B cell (primary cell): Measurements from ENCODE around the gene ABCD2. TPM values are rescaled to one million over a fixed set of nuclear protein-coding genes. Genes with fewer than 3 reads are reported as not detected.

Source experiments
- ATAC-seq: fragments of 200-7000 bp; cut with Tn5 transposase; one replicate; pipeline ENCODE4 v1.10.0; 2021; ENCODE audit warnings: low read depth, mild to moderate bottlenecking, moderate number of reproducible peaks, moderate library complexity
- CTCF ChIA-PET: fragments of 350-600 bp; sonication (Branson Sonifier 250); formaldehyde crosslinking; loops from one replicate; lab custom pipeline; 2021; ENCODE audit warnings: antibody characterized with exemption, inconsistent platforms; lab: Charles Lee
- POLR2A ChIA-PET: fragments of 350-600 bp; sonication (Branson Sonifier 250); formaldehyde crosslinking; loops from one replicate; lab custom pipeline; 2021; ENCODE audit warnings: antibody characterized with exemption; lab: Charles Lee
- DNase-seq: peaks from one replicate; pipeline ENCODE4 v3.0.0; 2013
- H2AFZ ChIP-seq: 2 replicates; pipeline ENCODE4 v1.6.1; 2012; ENCODE audit warnings: mild to moderate bottlenecking, low read depth, low read length; ENCODE audit not compliant: insufficient read depth, poor library complexity, severe bottlenecking
- H3K27ac ChIP-seq, 2 donors: 1 replicate in 1 of 2; 2 replicates in 1 of 2; pipeline ENCODE4 v1.5.1; 2012 to 2013; ENCODE audit warnings: low read length in 2 of 2, mild to moderate bottlenecking in 2 of 2, moderate library complexity in 1 of 2
- H3K27me3 ChIP-seq, 4 experiments: fragments of 200-600 bp in 1 of 4; sonication (generic) in 1 of 4; replicated peaks in 1 of 4; 1 replicate in 2 of 4; 2 replicates in 2 of 4; pipeline versions ENCODE4 v1.6.1 to v1.7.0; 2013 to 2016; ENCODE audit warnings: low read length in 3 of 4, mild to moderate bottlenecking in 2 of 4, mixed read lengths in 1 of 4, moderate library complexity in 1 of 4; ENCODE audit not compliant: insufficient read depth in 4 of 4, control insufficient read depth in 3 of 4; ENCODE audit errors: control extremely low read depth in 1 of 4
- H3K36me3 ChIP-seq, 2 experiments: replicated peaks in 1 of 2; 1 replicate in 1 of 2; 2 replicates in 1 of 2; pipeline versions ENCODE4 v1.6.1 to v1.7.1; 2013; ENCODE audit warnings: low read length in 1 of 2; ENCODE audit not compliant: insufficient read depth in 2 of 2, control insufficient read depth in 1 of 2; ENCODE audit errors: control extremely low read depth in 1 of 2, extremely low read depth in 1 of 2
- H3K4me1 ChIP-seq, 2 donors: fragments of 200-600 bp in 1 of 2; sonication (generic) in 1 of 2; 1 replicate in 1 of 2; 2 replicates in 1 of 2; pipeline versions ENCODE4 v1.5.1 to v1.6.1; 2013 to 2017; ENCODE audit warnings: low read length in 2 of 2; ENCODE audit not compliant: control insufficient read depth in 2 of 2, insufficient read depth in 2 of 2
- H3K4me2 ChIP-seq: replicated peaks from 2 replicates; pipeline ENCODE3; 2012; ENCODE audit warnings: mild to moderate bottlenecking, low read depth, low read length; ENCODE audit not compliant: poor library complexity, severe bottlenecking
- H3K4me3 ChIP-seq, 5 experiments: fragments of 200-600 bp in 1 of 5; sonication (generic) in 1 of 5; 1 replicate in 3 of 5; 2 replicates in 2 of 5; pipeline versions ENCODE4 v1.5.1 to v1.7.0; 2011 to 2016; ENCODE audit warnings: low read length in 4 of 5, mild to moderate bottlenecking in 4 of 5, low read depth in 2 of 5, control low read depth in 1 of 5, moderate library complexity in 1 of 5; ENCODE audit not compliant: insufficient read depth in 1 of 5; ENCODE audit errors: control extremely low read depth in 1 of 5, extremely low read depth in 1 of 5
- H3K79me2 ChIP-seq: fragments of 200-600 bp; sonication (generic); one replicate; pipeline ENCODE4 v1.6.0; 2016; ENCODE audit warnings: low read length; ENCODE audit not compliant: control insufficient read depth, insufficient read depth
- H3K9ac ChIP-seq: fragments of 200-600 bp; sonication (generic); 2 replicates; pipeline ENCODE4 v1.6.1; 2017; ENCODE audit warnings: mild to moderate bottlenecking, low read length, moderate library complexity
- H3K9me3 ChIP-seq, 3 donors: one replicate each; pipeline versions ENCODE4 v1.6.1 to v1.7.1; 2013; ENCODE audit warnings: low read length in 2 of 3; ENCODE audit not compliant: control insufficient read depth in 2 of 3, insufficient read depth in 1 of 3; ENCODE audit errors: control extremely low read depth in 1 of 3
- H4K20me1 ChIP-seq: 2 replicates; pipeline ENCODE4 v1.6.0; 2012; ENCODE audit warnings: mild to moderate bottlenecking, low read length; ENCODE audit not compliant: insufficient read depth, control insufficient read depth, poor library complexity, severe bottlenecking
- H3K27ac Mint-ChIP-seq: one replicate; pipeline ENCODE4 v1.8.0; 2021; ENCODE audit warnings: mixed read lengths
- H3K27me3 Mint-ChIP-seq: one replicate; pipeline ENCODE4 v1.8.0; 2021; ENCODE audit warnings: mixed read lengths
- H3K4me1 Mint-ChIP-seq: one replicate; pipeline ENCODE4 v1.8.0; 2021; ENCODE audit warnings: mixed read lengths
- H3K4me3 Mint-ChIP-seq: one replicate; pipeline ENCODE4 v1.8.0; 2021; ENCODE audit warnings: mixed read lengths
- H3K9me3 Mint-ChIP-seq: one replicate; pipeline ENCODE4 v1.8.0; 2022; ENCODE audit warnings: mixed read lengths; ENCODE audit not compliant: insufficient read depth
- CTCF ChIP-seq: fragments of 200-600 bp; IDR thresholded peaks from one replicate; pipeline ENCODE4 v1.8.0; 2022; ENCODE audit warnings: antibody characterized with exemption, mild to moderate bottlenecking
- EZH2 ChIP-seq: IDR thresholded peaks from 2 replicates; pipeline ENCODE4 v1.6.1; 2012; ENCODE audit warnings: borderline replicate concordance, low read depth, mild to moderate bottlenecking, moderate library complexity, low read length; ENCODE audit not compliant: insufficient read depth, poor library complexity, severe bottlenecking
- WGBS: methylation state at CpG from one replicate; pipeline ENCODE4 v1.1.5; 2013; ENCODE audit warnings: missing lambda C conversion rate; ENCODE audit not compliant: insufficient coverage; 5-methylcytosine and 5-hydroxymethylcytosine counted together
- intact Hi-C: fragments of 100-400 bp; cut with micrococcal nuclease; formaldehyde crosslinking; loops from one replicate; pipeline ENCODE4 v1.10.0; 2022
- polyA plus RNA-seq: library from polyadenylated mRNA; depleted of rRNA; stranded (reverse); fragments of >200 nt; gene quantifications from 2 replicates; pipeline ENCODE4 v1.2.3, GENCODE V29; 2012
- small RNA-seq: library from RNA; depleted of rRNA; stranded (forward); fragments of <200 nt; gene quantifications from one replicate; pipeline ENCODE3, GENCODE V24; 2012; ENCODE audit warnings: low replicate concordance, low read depth; ENCODE audit not compliant: insufficient read length
- total RNA-seq, 2 donors: library from RNA; stranded (reverse); fragments of 120-200 nt in 1 of 2; gene quantifications; 1 replicate in 1 of 2; 2 replicates in 1 of 2; pipeline versions ENCODE4 v1.2.3 to v1.2.4, GENCODE V29; 2013 to 2022

ABCD2 gene
- total and polyA plus RNA-seq, 2 donors (not counting 1 experiment from before 2014, with no cell fraction given), result 0.43 to 1.5 TPM

GRCh38 chr12:39502726-39503125, 116.9 kb downstream of the ABCD2 start:
- Histone ChIP-seq H3K27ac (no peak overlapping the region), H3K9me3 (no peaks in the 10 kb centered on the region), H3K36me3 (no peaks in the 10 kb centered on the region), H2AFZ (no peak overlapping the region), H3K9ac (no peak overlapping the region), H3K27me3 (no peaks in the 10 kb centered on the region), H3K4me1 (no peaks in the 10 kb centered on the region), H3K79me2 (no peaks in the 10 kb centered on the region), H3K4me3 (no peak overlapping the region), H4K20me1 (no peaks in the 10 kb centered on the region), H3K4me2 (no peak overlapping the region)
- peaks cover 4% of the 10 kb centered on the region for H3K27me3 Mint-ChIP-seq
- ATAC-seq (no peak), DNase-seq (no peak)
- TF ChIP-seq EZH2 (no peak), CTCF (no peak)
- WGBS, result no CpG with 5 or more reads among the region's 1 CpG
- no peaks in the 10 kb centered on the region for H3K9me3 Mint-ChIP-seq
- H3K4me1 Mint-ChIP-seq, result no peaks in the 10 kb centered on the region
- no peak overlapping the region for H3K27ac Mint-ChIP-seq
- ChIA-PET CTCF (no interaction called here), POLR2A (no interaction called here)
- no peak overlapping the region for H3K4me3 Mint-ChIP-seq
- intact Hi-C loops, result no loop called here

Small RNA genes lying within 50 kb of the gene (small RNA-seq; reads per million reads assigned to genes)
- gene AC121334.2, result not detected

Other genes starting within 250 kb of the ABCD2 start
- 2.2 and 3.8 TPM in 2 replicates for gene KIF21A, start 176.7 kb downstream of the ABCD2 start, total RNA-seq
- 0.10 and 0.33 TPM in 2 replicates for gene KIF21A, start 176.7 kb downstream of the ABCD2 start, polyA plus RNA-seq